Activated CD8-positive, alpha-beta T cell treated with anti-CD3 and anti-CD28 coated beads for 36 hours (primary cell): ENCODE results near the gene MLF2. TPM values are rescaled to one million over a fixed set of nuclear protein-coding genes. Genes with fewer than 3 reads are reported as not detected.
A peak's percentile ranks its signal among the peaks of the same experiment; 100 is the strongest.

Experiments used
- ATAC-seq: fragments of 200-7000 bp; cut with Tn5 transposase; one replicate; pipeline ENCODE4 v1.10.0; 2021; ENCODE audit warnings: mild to moderate bottlenecking, moderate library complexity
- CTCF ChIA-PET: fragments of 350-600 bp; sonication (Branson Sonifier 250); formaldehyde crosslinking; loops from one replicate; lab custom pipeline; 2021; ENCODE audit warnings: antibody characterized with exemption; lab: Charles Lee
- POLR2A ChIA-PET: fragments of 350-600 bp; sonication (Branson Sonifier 250); formaldehyde crosslinking; loops from one replicate; lab custom pipeline; 2021; ENCODE audit warnings: antibody characterized with exemption; lab: Charles Lee
- DNase-seq: peaks from one replicate; pipeline ENCODE4 v3.0.0-alpha.2; 2020
- H3K27ac Mint-ChIP-seq: one replicate; pipeline ENCODE4 v1.8.0; 2021; ENCODE audit warnings: mild to moderate bottlenecking, mixed read lengths
- H3K27me3 Mint-ChIP-seq: one replicate; pipeline ENCODE4 v1.8.0; 2021; ENCODE audit warnings: mixed read lengths
- H3K36me3 Mint-ChIP-seq: one replicate; pipeline ENCODE4 v1.8.0; 2021; ENCODE audit warnings: low read depth, mixed read lengths
- H3K4me1 Mint-ChIP-seq: one replicate; pipeline ENCODE4 v1.8.0; 2021; ENCODE audit warnings: low read depth, mixed read lengths
- H3K4me3 Mint-ChIP-seq: one replicate; pipeline ENCODE4 v1.8.0; 2021; ENCODE audit warnings: mild to moderate bottlenecking, moderate library complexity, mixed read lengths
- H3K9me3 Mint-ChIP-seq: one replicate; pipeline ENCODE4 v1.8.0; 2021; ENCODE audit warnings: mixed read lengths
- intact Hi-C: fragments of 100-400 bp; cut with micrococcal nuclease; formaldehyde crosslinking; loops from one replicate; pipeline ENCODE4 v1.10.0; 2022
- total RNA-seq, 2 experiments: library from RNA; stranded (reverse); gene quantifications; one replicate each; pipeline ENCODE4 v1.2.3, GENCODE V29; 2021
- TF ChIP-seq, protein P1 (sequence below): fragments of 200-600 bp; IDR thresholded peaks from one replicate; pipeline ENCODE4 v1.8.0; 2022; ENCODE audit warnings: antibody characterized with exemption, mild to moderate bottlenecking

The MLF2 gene
- total RNA-seq, 2 experiments from 2014 or later, result 149 to 151 TPM

- ATAC-seq, result no peak
- Mint-ChIP-seq H3K27ac (no peak overlapping the region), H3K9me3 (no peaks in the 10 kb centered on the region)
These were observed 4.2 kb upstream of the MLF2 start for GRCh38 chr12:6757028-6757690.

DNA sequence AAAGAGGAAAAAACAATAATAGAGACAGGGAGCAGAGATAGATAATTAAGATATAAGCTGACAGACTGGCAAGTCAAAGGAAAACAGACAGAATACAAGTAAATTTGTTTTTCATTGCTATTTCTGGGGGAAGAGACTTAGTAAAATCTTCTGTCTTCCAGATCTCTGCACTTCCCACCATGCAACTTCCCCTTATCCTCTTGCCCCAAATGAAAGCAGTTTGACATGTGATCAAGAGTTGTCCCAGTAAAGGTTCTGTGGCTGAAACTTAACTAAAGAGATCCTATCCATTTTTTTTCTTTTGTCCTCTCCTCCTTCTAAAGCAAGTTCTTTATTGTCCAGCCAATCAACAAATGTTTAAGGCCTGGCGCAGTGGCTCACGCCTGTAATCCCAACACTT lies 1.5 kb upstream of the MLF2 start:
- DNase-seq, result no peak
- ChIA-PET POLR2A (interaction anchor here (1.5 to 5.1 kb wide), 12 partner anchors 9 to 117 kb away, joined by 3 to 31 read pairs (median 15); partner anchors contain the start of genes CDCA3, COPS7A, P3H3 and PTMS), CTCF (interaction anchor here (0.7 to 16.4 kb wide), 30 partner anchors 9 to 150 kb away, joined by 3 to 341 read pairs (median 8); partner anchors contain the start of genes CD4, CDCA3, COPS7A and GNB3)
- Mint-ChIP-seq H3K27me3 (peaks cover 1% of the 10 kb centered on the region), H3K36me3 (peaks cover 20% of the 10 kb centered on the region), H3K27ac (no peak overlapping the region), H3K4me3 (no peak overlapping the region), H3K9me3 (no peaks in the 10 kb centered on the region), H3K4me1 (peaks cover 29% of the 10 kb centered on the region)
- intact Hi-C loops, result loop anchor here (5.0 kb wide), 1 partner anchor 73 kb away; the partner anchor contains the start of gene P3H3
- no peak for ATAC-seq
- TF ChIP-seq, protein P1, sequence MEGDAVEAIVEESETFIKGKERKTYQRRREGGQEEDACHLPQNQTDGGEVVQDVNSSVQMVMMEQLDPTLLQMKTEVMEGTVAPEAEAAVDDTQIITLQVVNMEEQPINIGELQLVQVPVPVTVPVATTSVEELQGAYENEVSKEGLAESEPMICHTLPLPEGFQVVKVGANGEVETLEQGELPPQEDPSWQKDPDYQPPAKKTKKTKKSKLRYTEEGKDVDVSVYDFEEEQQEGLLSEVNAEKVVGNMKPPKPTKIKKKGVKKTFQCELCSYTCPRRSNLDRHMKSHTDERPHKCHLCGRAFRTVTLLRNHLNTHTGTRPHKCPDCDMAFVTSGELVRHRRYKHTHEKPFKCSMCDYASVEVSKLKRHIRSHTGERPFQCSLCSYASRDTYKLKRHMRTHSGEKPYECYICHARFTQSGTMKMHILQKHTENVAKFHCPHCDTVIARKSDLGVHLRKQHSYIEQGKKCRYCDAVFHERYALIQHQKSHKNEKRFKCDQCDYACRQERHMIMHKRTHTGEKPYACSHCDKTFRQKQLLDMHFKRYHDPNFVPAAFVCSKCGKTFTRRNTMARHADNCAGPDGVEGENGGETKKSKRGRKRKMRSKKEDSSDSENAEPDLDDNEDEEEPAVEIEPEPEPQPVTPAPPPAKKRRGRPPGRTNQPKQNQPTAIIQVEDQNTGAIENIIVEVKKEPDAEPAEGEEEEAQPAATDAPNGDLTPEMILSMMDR, result no peak

More at GRCh38 chr12:6757028-6757690, 4.2 kb upstream of the MLF2 start:
- Mint-ChIP-seq H3K27me3 (peaks cover 1% of the 10 kb centered on the region), H3K36me3 (peaks cover 2% of the 10 kb centered on the region), H3K4me3 (no peak overlapping the region), H3K4me1 (peaks cover 17% of the 10 kb centered on the region)
- POLR2A ChIA-PET, result interaction anchor here (0.6 to 1.2 kb wide), 2 partner anchors 9 to 13 kb away, joined by 3 read pairs; partner anchors contain the start of gene PTMS
- TF ChIP-seq, protein P1, result no peak
- no peak for DNase-seq
- intact Hi-C loops, result no loop called here
- CTCF ChIA-PET, result interaction anchor here (1.0 to 16.4 kb wide), 5 partner anchors 9 to 71 kb away, joined by 3 to 341 read pairs (median 4); partner anchors contain the start of genes COPS7A, GPR162, P3H3 and PTMS

DNA sequence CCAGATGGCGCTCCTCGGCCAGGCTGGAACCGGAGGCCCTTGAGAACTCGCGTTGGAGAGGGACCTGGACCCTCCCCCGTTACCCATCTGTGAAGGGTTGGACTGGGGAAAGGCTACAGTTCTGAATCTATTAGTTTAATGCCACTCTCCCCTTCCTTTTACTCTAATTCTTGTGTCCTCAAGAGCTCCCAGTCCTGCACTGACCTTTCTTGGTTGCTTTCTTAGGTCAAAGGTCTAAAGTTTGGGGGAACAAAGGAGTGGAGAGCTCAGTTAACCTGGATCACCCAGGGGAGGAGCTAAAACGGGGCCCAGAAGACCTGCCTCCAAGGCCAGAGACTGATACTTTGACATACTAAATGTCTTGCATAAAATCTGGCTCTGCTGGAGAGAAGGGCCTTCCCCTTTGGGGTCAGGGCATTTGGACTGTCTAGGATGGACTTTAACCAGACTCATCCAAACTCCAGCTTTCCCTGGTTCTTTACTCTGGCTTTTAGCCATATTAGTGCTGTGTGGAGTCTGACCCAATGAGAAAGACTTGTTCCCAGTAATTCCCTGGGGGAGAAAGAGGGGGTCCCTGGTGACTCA lies 923 bp upstream of the MLF2 start:
- ChIA-PET POLR2A (interaction anchor here (1.0 to 5.1 kb wide), 21 partner anchors 8 to 118 kb away, joined by 3 to 31 read pairs (median 9); partner anchors contain the start of genes CDCA3, COPS7A, LAG3 and P3H3), CTCF (interaction anchor here (0.7 to 16.4 kb wide), 35 partner anchors 9 to 355 kb away, joined by 3 to 341 read pairs (median 5); partner anchors contain the start of genes C1RL, CD4, CDCA3 and COPS7A)
- ATAC-seq (no peak), DNase-seq (no peak)
- peak overlapping the region; percentile 91 for H3K4me3 Mint-ChIP-seq
- H3K4me1 Mint-ChIP-seq, result peaks cover 27% of the 10 kb centered on the region
- peaks cover 1% of the 10 kb centered on the region for H3K27me3 Mint-ChIP-seq
- H3K27ac Mint-ChIP-seq, result peak overlapping the region; percentile 99
- intact Hi-C loops, result loop anchor here (5.0 kb wide), 1 partner anchor 73 kb away; the partner anchor contains the start of gene P3H3
- H3K36me3 Mint-ChIP-seq, result peaks cover 22% of the 10 kb centered on the region
- no peaks in the 10 kb centered on the region for H3K9me3 Mint-ChIP-seq
- TF ChIP-seq, protein P1, result peak; percentile 88

DNA sequence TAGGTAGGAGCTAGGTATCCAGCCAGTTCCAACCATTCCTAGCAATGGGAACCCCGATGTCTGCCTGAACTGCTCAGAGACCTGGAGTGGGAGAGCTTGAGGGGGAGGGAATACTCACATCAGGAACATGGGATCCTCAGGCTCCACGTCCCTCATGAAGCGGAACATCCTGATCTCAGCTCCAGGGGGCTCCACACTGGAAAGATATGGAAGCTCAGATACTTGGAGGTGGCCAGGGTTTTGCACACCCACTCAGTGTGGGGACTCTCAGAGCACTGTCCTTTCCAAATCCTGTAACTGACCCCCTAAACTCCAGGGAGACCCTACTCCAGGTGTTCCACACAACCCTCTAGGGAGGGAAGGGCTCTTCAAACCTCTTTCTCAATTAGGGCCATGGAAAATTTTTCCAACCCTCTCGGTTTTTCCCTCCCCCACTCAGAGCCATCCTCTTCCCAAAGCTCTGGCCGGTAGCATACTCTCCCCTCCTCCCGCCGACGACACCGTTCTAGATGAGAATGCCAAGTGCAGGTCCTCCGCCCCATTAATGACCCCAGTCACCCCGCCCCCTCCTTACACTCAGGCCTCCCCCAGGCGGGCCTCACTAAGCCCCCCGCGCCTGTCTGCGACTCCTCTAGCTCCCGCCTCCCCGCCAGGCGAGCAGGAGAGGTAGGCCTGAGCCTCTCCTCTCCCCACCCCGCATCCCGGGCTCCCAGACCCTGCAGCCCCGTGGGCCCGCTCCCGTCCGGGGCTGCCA lies 597 bp downstream of the MLF2 start:
- Mint-ChIP-seq H3K4me3 (peak overlapping the region; percentile 91), H3K9me3 (no peaks in the 10 kb centered on the region), H3K4me1 (peaks cover 20% of the 10 kb centered on the region), H3K27me3 (no peaks in the 10 kb centered on the region), H3K36me3 (peaks cover 33% of the 10 kb centered on the region), H3K27ac (peak overlapping the region; percentile 99)
- intact Hi-C loops, result loop anchor here (5.0 kb wide), 1 partner anchor 75 kb away; the partner anchor contains the start of gene P3H3
- TF ChIP-seq, protein P1, result no peak
- ChIA-PET POLR2A (interaction anchor here (0.6 to 5.1 kb wide), 29 partner anchors 11 to 220 kb away, joined by 3 to 31 read pairs (median 6); partner anchors contain the start of genes C12orf57, CD4, CDCA3 and COPS7A), CTCF (interaction anchor here (0.7 to 16.4 kb wide), 34 partner anchors 9 to 357 kb away, joined by 3 to 341 read pairs (median 7); partner anchors contain the start of genes C1RL, CD4, CDCA3 and COPS7A)
- ATAC-seq, result peak; percentile 2
- DNase-seq, result peak; percentile 62
